ENCODE data around the gene SPAG16.

SPAG16 gene

GRCh38 chr2:213411582-213412289 is 127.5 kb downstream of the SPAG16 start:
- TF ChIP-seq CTCF (IDR thresholded peaks at IDR 0.05; ENCODE audit: low read depth, low read length), result no peak

GRCh38 chr2:213415093-213415492 is 130.8 kb downstream of the SPAG16 start:
- no peak for TF ChIP-seq CTCF (IDR thresholded peaks at IDR 0.05; ENCODE audit: low read depth, low read length)
- DNase-seq (ENCODE audit: extremely low read depth, low read depth), result no peak

More at GRCh38 chr2:213411582-213412289, 127.5 kb downstream of the SPAG16 start:
- no peak for DNase-seq (ENCODE audit: extremely low read depth, low read depth)

- DNase-seq (ENCODE audit: extremely low read depth, low read depth), result no peak
- no peak for TF ChIP-seq CTCF (IDR thresholded peaks at IDR 0.05; ENCODE audit: low read depth, low read length)
Observed at GRCh38 chr2:213416832-213417231, 132.6 kb downstream of the SPAG16 start.

- no peak for DNase-seq (ENCODE audit: extremely low read depth, low read depth)
- no peak for TF ChIP-seq CTCF (IDR thresholded peaks at IDR 0.05; ENCODE audit: low read depth, low read length)
Observed at GRCh38 chr2:213419980-213420379, 135.7 kb downstream of the SPAG16 start.

GRCh38 chr2:213420828-213421385 is 136.6 kb downstream of the SPAG16 start:
- TF ChIP-seq CTCF (IDR thresholded peaks at IDR 0.05; ENCODE audit: low read depth, low read length), result no peak
- no peak for DNase-seq (ENCODE audit: extremely low read depth, low read depth)

- no peak for TF ChIP-seq CTCF (IDR thresholded peaks at IDR 0.05; ENCODE audit: low read depth, low read length)
- no peak for DNase-seq (ENCODE audit: extremely low read depth, low read depth)
Observed at GRCh38 chr2:213422211-213422610, 137.9 kb downstream of the SPAG16 start.

- no peak for TF ChIP-seq CTCF (IDR thresholded peaks at IDR 0.05; ENCODE audit: low read depth, low read length)
Observed at GRCh38 chr2:213425618-213426017, 141.4 kb downstream of the SPAG16 start.

More at GRCh38 chr2:213425618-213426017, 141.4 kb downstream of the SPAG16 start:
- no peak for DNase-seq (ENCODE audit: extremely low read depth, low read depth)

Data from AG09319 (cell line).